Tibial nerve (tissue), 4 donors: ENCODE data around the gene SDHAF2. TPM values are rescaled to one million over a fixed set of nuclear protein-coding genes. Genes with fewer than 3 reads are reported as not detected.
"Not testable (repeated sequence)": the region's sequence is repeated elsewhere in the genome, so short reads cannot be mapped to it uniquely, and the experiment has no call there.

Experiments used
- DNase-seq, 2 donors: peaks; one replicate each; pipeline ENCODE4 v3.0.0-alpha.2; 2019; ENCODE audit warnings: low spot score in 2 of 2
- H3K27ac ChIP-seq, 4 donors: fragments of 200-600 bp; sonication (generic) in 3 of 4; one replicate each; pipeline ENCODE4 v1.5.1; 2017 to 2019; ENCODE audit warnings: mild to moderate bottlenecking in 1 of 4
- H3K27me3 ChIP-seq, 2 donors: fragments of 200-600 bp; sonication (generic) in 1 of 2; one replicate each; pipeline versions ENCODE4 v1.5.1 to v1.6.0; 2017 to 2019
- H3K36me3 ChIP-seq, 3 donors: fragments of 200-600 bp; sonication (generic); one replicate each; pipeline ENCODE4 v1.5.1; 2018 to 2019
- H3K4me1 ChIP-seq, 4 donors: fragments of 200-600 bp; sonication (generic) in 3 of 4; one replicate each; pipeline ENCODE4 v1.5.1; 2017 to 2019
- H3K4me3 ChIP-seq, 4 donors: fragments of 200-600 bp; sonication (generic) in 3 of 4; one replicate each; pipeline ENCODE4 v1.5.1; 2017 to 2019; ENCODE audit warnings: mild to moderate bottlenecking in 1 of 4, moderate library complexity in 1 of 4
- H3K9me3 ChIP-seq, 4 donors: fragments of 200-600 bp; sonication (generic) in 3 of 4; one replicate each; pipeline ENCODE4 v1.5.1; 2017 to 2019
- EP300 ChIP-seq, 2 donors: sonication (generic); formaldehyde crosslinking; IDR thresholded peaks; one replicate each; pipeline ENCODE4 v1.6.1; 2017; ENCODE audit warnings: antibody characterized with exemption in 2 of 2, mild to moderate bottlenecking in 1 of 2
- POLR2A ChIP-seq, 2 donors: fragments of 450-650 bp; IDR thresholded peaks; one replicate each; pipeline ENCODE4 v1.6.1; 2017; ENCODE audit warnings: antibody characterized with exemption in 2 of 2, mild to moderate bottlenecking in 2 of 2, moderate library complexity in 2 of 2
- WGBS, 2 donors: methylation state at CpG; one replicate each; pipeline ENCODE4 v1.1.5; 2018; 5-methylcytosine and 5-hydroxymethylcytosine counted together
- total RNA-seq, 4 donors: library from RNA; depleted of rRNA; stranded (reverse); fragments of >200 nt; gene quantifications; one replicate each; pipeline ENCODE4 v1.1.0, GENCODE V29; 2016
- TF ChIP-seq, protein P1 (sequence below), 5 experiments: fragments of 200-600 bp in 3 of 5; fragments of 450-650 bp in 2 of 5; sonication (generic) in 3 of 5; IDR thresholded peaks; one replicate each; pipeline ENCODE4 v1.5.1; 2016 to 2019; ENCODE audit warnings: antibody characterized with exemption in 5 of 5, mild to moderate bottlenecking in 3 of 5, moderate library complexity in 2 of 5

SDHAF2 gene
- total RNA-seq, 4 donors from 2014 or later: 26.4 to 88.1 (median 70.3) TPM

GRCh38 chr11:61477126-61477525, 47.2 kb downstream of the SDHAF2 start:
- Histone ChIP-seq H3K27ac (peak overlapping the region in 1 of 4 donors; percentile 85), H3K36me3 (peaks cover 0 to 16% (median 0%) of the 10 kb centered on the region in 3 donors), H3K4me3 (no peak overlapping the region), H3K9me3 (peaks cover 0 to 7% (median 0%) of the 10 kb centered on the region in 4 donors), H3K27me3 (no peaks in the 10 kb centered on the region), H3K4me1 (peaks cover 0 to 61% (median 10%) of the 10 kb centered on the region in 4 donors)
- no peak for DNase-seq
- TF ChIP-seq EP300 (IDR thresholded peaks at IDR 0.05): no peak
- TF ChIP-seq, protein P1, sequence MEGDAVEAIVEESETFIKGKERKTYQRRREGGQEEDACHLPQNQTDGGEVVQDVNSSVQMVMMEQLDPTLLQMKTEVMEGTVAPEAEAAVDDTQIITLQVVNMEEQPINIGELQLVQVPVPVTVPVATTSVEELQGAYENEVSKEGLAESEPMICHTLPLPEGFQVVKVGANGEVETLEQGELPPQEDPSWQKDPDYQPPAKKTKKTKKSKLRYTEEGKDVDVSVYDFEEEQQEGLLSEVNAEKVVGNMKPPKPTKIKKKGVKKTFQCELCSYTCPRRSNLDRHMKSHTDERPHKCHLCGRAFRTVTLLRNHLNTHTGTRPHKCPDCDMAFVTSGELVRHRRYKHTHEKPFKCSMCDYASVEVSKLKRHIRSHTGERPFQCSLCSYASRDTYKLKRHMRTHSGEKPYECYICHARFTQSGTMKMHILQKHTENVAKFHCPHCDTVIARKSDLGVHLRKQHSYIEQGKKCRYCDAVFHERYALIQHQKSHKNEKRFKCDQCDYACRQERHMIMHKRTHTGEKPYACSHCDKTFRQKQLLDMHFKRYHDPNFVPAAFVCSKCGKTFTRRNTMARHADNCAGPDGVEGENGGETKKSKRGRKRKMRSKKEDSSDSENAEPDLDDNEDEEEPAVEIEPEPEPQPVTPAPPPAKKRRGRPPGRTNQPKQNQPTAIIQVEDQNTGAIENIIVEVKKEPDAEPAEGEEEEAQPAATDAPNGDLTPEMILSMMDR (IDR thresholded peaks at IDR 0.05): no peak
- no peak for TF ChIP-seq POLR2A (IDR thresholded peaks at IDR 0.05)
- WGBS, 2 donors: 44 to 45% methylated on average over 8 of the region's 8 CpGs

GRCh38 chr11:61477727-61478148, 47.8 kb downstream of the SDHAF2 start:
- peaks cover 0 to 59% (median 10%) of the 10 kb centered on the region in 4 donors for H3K4me1 ChIP-seq
- H3K36me3 ChIP-seq: peaks cover 0 to 14% (median 0%) of the 10 kb centered on the region in 3 donors
- H3K4me3 ChIP-seq: no peak overlapping the region
- DNase-seq: peak; percentile 33 to 63
- peaks cover 0 to 7% (median 0%) of the 10 kb centered on the region in 4 donors for H3K9me3 ChIP-seq
- no peaks in the 10 kb centered on the region for H3K27me3 ChIP-seq
- TF ChIP-seq, protein P1 (IDR thresholded peaks at IDR 0.05): peak; percentile 90 to 96 (median 93)
- TF ChIP-seq EP300 (IDR thresholded peaks at IDR 0.05): no peak
- no peak for TF ChIP-seq POLR2A (IDR thresholded peaks at IDR 0.05)
- peak overlapping the region in 1 of 4 donors; percentile 85 for H3K27ac ChIP-seq
- 3 to 7% methylated on average over 10 to 15 of the region's 18 CpGs for WGBS, 2 donors

DNA sequence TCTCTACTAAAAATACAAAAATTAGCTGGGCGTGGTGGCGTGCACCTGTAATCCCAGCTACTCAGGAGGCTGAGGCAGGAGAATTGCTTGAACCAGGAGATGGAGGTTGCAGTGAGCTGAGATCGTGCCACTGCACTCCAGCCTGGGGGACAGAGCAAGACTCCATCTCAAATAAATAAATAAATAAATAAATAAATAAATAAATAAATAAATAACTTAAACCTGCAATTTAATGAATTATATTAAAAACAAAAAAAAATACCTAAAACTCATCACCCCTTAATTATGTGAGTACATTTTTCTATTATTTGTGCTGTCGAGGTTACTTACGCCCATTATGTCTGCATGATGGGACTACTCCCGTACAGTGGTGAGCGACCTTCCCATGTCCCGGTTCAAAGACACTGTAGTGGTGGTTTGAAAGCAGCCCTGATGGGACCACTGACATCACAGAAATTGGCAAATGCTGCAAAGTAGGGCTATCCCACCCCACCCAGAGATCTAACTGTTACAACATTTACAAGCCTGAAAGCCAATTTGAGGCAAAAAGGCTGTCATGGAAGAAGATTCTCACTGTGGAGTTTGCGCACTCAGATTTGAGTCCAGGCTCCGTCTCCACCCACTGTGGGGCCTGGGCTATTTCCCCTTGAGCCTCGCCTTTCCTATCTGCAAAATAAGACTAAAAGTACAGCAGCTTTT, 49.6 kb downstream of the SDHAF2 start:
- WGBS, 2 donors: 85 to 93% methylated on average over 11 of the region's 11 CpGs
- H3K4me1 ChIP-seq: peaks cover 0 to 50% (median 10%) of the 10 kb centered on the region in 4 donors
- H3K9me3 ChIP-seq, DNase-seq, H3K4me3 ChIP-seq, H3K27ac ChIP-seq, H3K36me3 ChIP-seq, H3K27me3 ChIP-seq: not testable (repeated sequence)

DNA sequence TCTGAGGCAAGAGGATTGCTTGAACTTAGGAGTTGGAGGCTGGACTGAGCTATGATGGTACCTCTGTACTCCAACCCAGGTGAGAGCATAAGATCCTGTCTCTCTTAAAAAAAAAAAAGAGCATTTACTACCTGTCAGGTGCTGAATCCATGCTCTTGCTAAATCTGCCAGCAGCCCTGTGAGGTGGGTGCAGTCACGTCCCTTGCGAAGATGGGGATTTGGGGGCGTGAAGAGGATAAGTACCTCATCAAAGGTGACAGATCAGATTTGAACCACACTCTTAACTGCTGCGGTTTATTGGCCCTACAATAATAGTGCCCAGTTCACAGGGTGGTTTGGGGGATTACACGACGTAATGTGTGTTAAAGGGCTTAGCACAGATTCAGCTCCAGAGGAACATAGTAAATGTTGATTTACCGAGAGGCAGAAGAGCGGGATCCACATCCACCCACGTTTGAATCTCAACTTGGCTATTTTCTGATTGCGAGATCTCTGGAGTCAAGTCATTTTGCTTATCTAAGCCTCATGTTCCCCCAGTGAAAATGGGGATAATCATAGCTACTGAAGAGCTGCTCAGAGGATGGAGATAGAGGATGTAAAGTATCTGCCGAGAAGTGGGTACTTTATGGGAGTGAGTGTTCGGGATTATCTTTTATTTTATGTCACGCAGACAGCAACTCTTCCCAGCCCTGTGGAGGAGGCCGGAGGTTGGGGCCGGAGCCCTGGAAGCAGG, 50.5 kb downstream of the SDHAF2 start:
- no peaks in the 10 kb centered on the region for H3K9me3 ChIP-seq
- no peak overlapping the region for H3K27ac ChIP-seq
- DNase-seq: no peak
- no peaks in the 10 kb centered on the region for H3K27me3 ChIP-seq
- H3K4me3 ChIP-seq: no peak overlapping the region
- 60 to 68% methylated on average over 15 of the region's 15 CpGs for WGBS, 2 donors
- H3K36me3 ChIP-seq: peaks cover 0 to 7% (median 0%) of the 10 kb centered on the region in 3 donors
- TF ChIP-seq EP300 (IDR thresholded peaks at IDR 0.05): no peak
- TF ChIP-seq, protein P1 (IDR thresholded peaks at IDR 0.05): no peak
- TF ChIP-seq POLR2A (IDR thresholded peaks at IDR 0.05): no peak
- peaks cover 0 to 40% (median 10%) of the 10 kb centered on the region in 4 donors for H3K4me1 ChIP-seq

DNA sequence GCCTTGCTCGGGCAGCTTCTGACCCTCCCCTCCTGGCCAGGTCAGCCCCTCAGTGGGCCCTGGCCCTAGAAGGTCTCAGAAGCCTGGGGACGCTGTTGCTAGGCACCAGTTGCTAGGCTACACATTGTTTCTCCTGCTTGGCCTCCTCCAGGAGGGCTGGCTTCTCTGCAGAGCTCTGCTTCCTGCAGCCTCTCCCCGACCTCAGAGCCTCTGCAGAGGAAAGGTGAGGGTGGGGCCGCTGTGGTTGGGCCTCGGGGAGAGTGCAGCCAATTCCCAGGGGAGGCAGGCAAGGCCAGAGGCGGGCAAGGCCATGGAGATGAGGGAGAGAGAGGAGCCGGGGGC, 51.0 kb downstream of the SDHAF2 start:
- Histone ChIP-seq H3K9me3 (no peaks in the 10 kb centered on the region), H3K4me3 (no peak overlapping the region), H3K27me3 (no peaks in the 10 kb centered on the region), H3K4me1 (peaks cover 0 to 38% (median 10%) of the 10 kb centered on the region in 4 donors), H3K27ac (no peak overlapping the region), H3K36me3 (peaks cover 0 to 12% (median 0%) of the 10 kb centered on the region in 3 donors)
- no peak for DNase-seq
- 20 to 32% methylated on average over 7 of the region's 7 CpGs for WGBS, 2 donors
- TF ChIP-seq POLR2A (IDR thresholded peaks at IDR 0.05): no peak
- TF ChIP-seq, protein P1 (IDR thresholded peaks at IDR 0.05): no peak
- no peak for TF ChIP-seq EP300 (IDR thresholded peaks at IDR 0.05)
